ENCODE results near the gene MBNL2.

- no peak for TF ChIP-seq RFX5 (IDR thresholded peaks at IDR 0.05; ENCODE audit: low read depth, low read length)
- no peak for TF ChIP-seq POLR2A (IDR thresholded peaks at IDR 0.05; ENCODE audit: low read depth, low read length)
- TF ChIP-seq CTCF (conservative IDR thresholded peaks at IDR 0.05; ENCODE audit: low read depth, low read length): no peak
- TF ChIP-seq FOS (IDR thresholded peaks at IDR 0.05; ENCODE audit: low read depth, low read length): no peak
- no peak for TF ChIP-seq RCOR1 (IDR thresholded peaks at IDR 0.05; ENCODE audit: insufficient replicate concordance, low read length)
- TF ChIP-seq MAFK (IDR thresholded peaks at IDR 0.05; ENCODE audit: low read depth, low read length): no peak
- no peak for TF ChIP-seq MXI1 (IDR thresholded peaks at IDR 0.05; ENCODE audit: borderline replicate concordance, low read depth, low read length)
- TF ChIP-seq RAD21 (IDR thresholded peaks at IDR 0.05; ENCODE audit: low read length): no peak
- no peak for TF ChIP-seq BHLHE40 (IDR thresholded peaks at IDR 0.05; ENCODE audit: low read depth, low read length)
- no peak for TF ChIP-seq MAZ (IDR thresholded peaks at IDR 0.05; ENCODE audit: borderline replicate concordance, low read depth, low read length)
Observed at GRCh38 chr13:97319113-97319720, 97.1 kb downstream of the MBNL2 start.

Data from IMR-90 (cell line).